Chondrocyte (in vitro differentiated cells): ENCODE measurements around the gene CLASP1. TPM values are rescaled to one million over a fixed set of nuclear protein-coding genes. Genes with fewer than 3 reads are reported as not detected.
A peak's percentile ranks its signal among the peaks of the same experiment; 100 is the strongest.

Source experiments
- DNase-seq: peaks from one replicate; pipeline ENCODE4 v3.0.0; 2021; ENCODE audit warnings: mixed read lengths, low spot score
- H3K27ac Mint-ChIP-seq: one replicate; pipeline ENCODE4 v1.8.0; 2021; ENCODE audit warnings: mild to moderate bottlenecking, moderate library complexity, mixed read lengths; ENCODE audit not compliant: unreplicated experiment
- H3K27me3 Mint-ChIP-seq: 2 replicates; pipeline ENCODE4 v1.8.0; 2021; ENCODE audit warnings: low read depth, mixed read lengths
- H3K36me3 Mint-ChIP-seq: 2 replicates; pipeline ENCODE4 v1.8.0; 2021; ENCODE audit warnings: low read depth, mixed read lengths
- H3K4me1 Mint-ChIP-seq: 2 replicates; pipeline ENCODE4 v1.8.0; 2021; ENCODE audit warnings: low read depth, mild to moderate bottlenecking, mixed read lengths
- H3K4me3 Mint-ChIP-seq: one replicate; pipeline ENCODE4 v1.8.0; 2021; ENCODE audit warnings: mild to moderate bottlenecking, moderate library complexity, mixed read lengths; ENCODE audit not compliant: unreplicated experiment
- H3K9me3 Mint-ChIP-seq: 2 replicates; pipeline ENCODE4 v1.8.0; 2021; ENCODE audit warnings: low read depth, mixed read lengths
- CTCF ChIP-seq: fragments of 200-600 bp; sonication (generic); IDR thresholded peaks from 2 replicates; pipeline ENCODE4 v1.5.0; 2021; ENCODE audit warnings: antibody characterized with exemption, mild to moderate bottlenecking, moderate library complexity
- long read RNA-seq: library from polyadenylated mRNA; stranded (forward); transcript quantifications from one replicate; pipeline ENCODE4 v2.0.0, GENCODE V29; 2021
- total RNA-seq: library from RNA; stranded (reverse); gene quantifications from 3 replicates; pipeline ENCODE4 v1.2.1, GENCODE V29; 2021

Gene CLASP1
- 56.0 to 71.3 TPM (median 57.9 TPM) in 3 replicates for total RNA-seq
- long read RNA-seq, partial matches to known transcripts = 11 of 25 reads
- long read RNA-seq, other reads (novel, unspliced or antisense) = 14 of 25 reads

GRCh38 chr2:121649149-121649595, at the start of gene CLASP1:
Gene CLASP1, minus strand, starts transcription at chr2:121649462. Its CDS starts 43,567 bp downstream, at chr2:121605895.
- no peaks in the 10 kb centered on the region for H3K27me3 Mint-ChIP-seq
- peaks cover 39% of the 10 kb centered on the region for H3K4me1 Mint-ChIP-seq
- H3K27ac Mint-ChIP-seq = peak within 1 kb of the TSS; percentile 99
- no peak for TF ChIP-seq CTCF
- H3K4me3 Mint-ChIP-seq = peak within 1 kb of the TSS; percentile 91
- no peaks in the 10 kb centered on the region for H3K36me3 Mint-ChIP-seq
- no peak for DNase-seq
- no peaks in the 10 kb centered on the region for H3K9me3 Mint-ChIP-seq

DNA sequence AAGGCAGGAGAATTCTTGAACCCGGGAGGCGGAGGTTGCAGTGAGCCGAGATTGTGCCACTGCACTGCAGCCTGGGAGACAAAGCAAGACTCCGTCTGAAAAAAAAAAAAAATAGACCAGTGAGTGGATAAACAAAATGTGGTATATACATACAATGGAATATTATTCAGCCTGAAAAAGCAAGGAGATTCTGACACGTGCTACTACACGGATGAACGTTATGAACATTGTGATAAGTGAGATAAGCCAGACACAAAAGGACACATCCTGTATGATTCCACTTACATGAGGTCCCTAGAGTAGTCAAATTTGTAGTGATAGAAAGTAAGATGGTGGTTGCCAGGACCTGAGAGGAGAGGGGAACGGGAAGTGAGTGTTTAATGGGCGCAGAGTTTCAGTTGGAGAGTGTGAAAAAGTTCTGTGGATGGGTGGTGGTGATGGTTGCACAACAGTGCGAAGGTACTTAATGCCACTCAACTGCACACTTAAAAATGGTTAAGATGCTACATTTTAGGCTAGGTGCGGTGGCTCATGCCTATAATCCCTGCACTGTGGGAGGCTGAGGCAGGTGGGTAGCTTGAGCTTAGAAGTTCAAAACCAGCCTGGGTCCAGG, 49.2 kb upstream of the CLASP1 start:
- DNase-seq = peak; percentile 9
- Mint-ChIP-seq H3K27me3 (no peaks in the 10 kb centered on the region), H3K36me3 (no peaks in the 10 kb centered on the region), H3K27ac (no peak overlapping the region), H3K4me3 (no peak overlapping the region), H3K9me3 (no peaks in the 10 kb centered on the region), H3K4me1 (peaks cover 39% of the 10 kb centered on the region)
- TF ChIP-seq CTCF = no peak

- DNase-seq = peak; percentile 26
Observed at GRCh38 chr2:121697108-121697631, 47.9 kb upstream of the CLASP1 start.

DNA sequence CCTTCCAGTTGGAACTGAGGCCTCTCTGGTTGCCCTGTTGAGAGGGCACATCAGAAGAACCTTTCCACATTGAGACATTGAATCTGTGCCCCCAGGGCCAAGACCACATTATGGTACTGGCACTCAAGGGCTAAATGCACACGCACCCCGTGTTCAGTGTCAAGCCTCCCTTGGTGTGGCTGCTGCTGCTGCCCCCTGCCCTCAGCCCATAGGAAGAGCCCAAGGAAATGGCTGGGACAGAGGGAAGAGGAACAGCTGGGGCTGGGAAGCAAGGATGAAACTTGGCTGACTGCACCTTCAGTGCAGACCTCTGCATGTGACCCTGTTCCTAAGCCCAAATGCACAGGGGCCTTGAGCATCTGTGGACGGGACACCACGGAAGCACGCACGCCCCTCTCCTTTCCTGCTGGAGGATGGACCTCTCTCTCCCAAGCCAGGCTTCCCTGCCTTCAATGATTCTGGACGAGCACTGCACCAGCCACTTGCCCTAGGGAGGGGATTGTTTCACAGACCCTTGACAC, 47.2 kb upstream of the CLASP1 start:
- no peak for TF ChIP-seq CTCF
- Mint-ChIP-seq H3K36me3 (no peaks in the 10 kb centered on the region), H3K27ac (no peak overlapping the region), H3K4me3 (no peak overlapping the region), H3K4me1 (peaks cover 39% of the 10 kb centered on the region), H3K27me3 (no peaks in the 10 kb centered on the region), H3K9me3 (no peaks in the 10 kb centered on the region)
- peak; percentile 61 for DNase-seq

More at GRCh38 chr2:121697108-121697631, 47.9 kb upstream of the CLASP1 start:
- Mint-ChIP-seq H3K36me3 (no peaks in the 10 kb centered on the region), H3K27me3 (no peaks in the 10 kb centered on the region), H3K27ac (peak overlapping the region; percentile 11), H3K4me3 (no peak overlapping the region), H3K4me1 (peaks cover 39% of the 10 kb centered on the region), H3K9me3 (no peaks in the 10 kb centered on the region)
- TF ChIP-seq CTCF = no peak

GRCh38 chr2:121695171-121695451, 45.8 kb upstream of the CLASP1 start:
- no peak for TF ChIP-seq CTCF
- no peak overlapping the region for H3K4me3 Mint-ChIP-seq
- DNase-seq = no peak
- no peaks in the 10 kb centered on the region for H3K27me3 Mint-ChIP-seq
- H3K27ac Mint-ChIP-seq = no peak overlapping the region
- H3K36me3 Mint-ChIP-seq = no peaks in the 10 kb centered on the region
- H3K4me1 Mint-ChIP-seq = peaks cover 37% of the 10 kb centered on the region
- no peaks in the 10 kb centered on the region for H3K9me3 Mint-ChIP-seq
